Prostate gland (tissue), 2 donors: ENCODE measurements around the gene DDX50. TPM values are rescaled to one million over a fixed set of nuclear protein-coding genes. Genes with fewer than 3 reads are reported as not detected.

ENCODE experiments used
- DNase-seq: peaks from one replicate; pipeline ENCODE4 v3.0.0-alpha.2; 2019; ENCODE audit warnings: low spot score
- H3K27ac ChIP-seq, 2 donors: fragments of 200-600 bp; sonication (generic); 2 replicates each; pipeline ENCODE4 v1.5.1; 2017 to 2019
- H3K27me3 ChIP-seq: fragments of 200-600 bp; sonication (generic); replicated peaks from 2 replicates; pipeline ENCODE4 v1.5.1; 2019; ENCODE audit not compliant: insufficient read depth
- H3K36me3 ChIP-seq, 2 donors: fragments of 200-600 bp; sonication (generic); 1 replicate in 1 of 2; 2 replicates in 1 of 2; pipeline versions ENCODE4 v1.5.1 to v1.8.1; 2017 to 2019
- H3K4me1 ChIP-seq: fragments of 200-600 bp; sonication (generic); replicated peaks from 2 replicates; pipeline ENCODE4 v1.5.1; 2019
- H3K4me3 ChIP-seq, 2 donors: fragments of 200-600 bp; sonication (generic); 2 replicates each; pipeline ENCODE4 v1.5.1; 2017 to 2019
- H3K9me3 ChIP-seq: fragments of 200-600 bp; sonication (generic); 2 replicates; pipeline ENCODE4 v1.5.1; 2017
- CTCF ChIP-seq, 4 experiments: fragments of 200-600 bp in 2 of 4; fragments of 450-650 bp in 2 of 4; sonication (generic) in 2 of 4; IDR thresholded peaks; 1 replicate in 3 of 4; 2 replicates in 1 of 4; pipeline ENCODE4 v1.5.1; 2016 to 2019; ENCODE audit warnings: antibody characterized with exemption in 4 of 4, mild to moderate bottlenecking in 2 of 4, moderate library complexity in 2 of 4
- POLR2A ChIP-seq: fragments of 450-650 bp; IDR thresholded peaks from one replicate; pipeline ENCODE4 v1.6.1; 2016; ENCODE audit warnings: antibody characterized with exemption, mild to moderate bottlenecking
- POLR2AphosphoS5 ChIP-seq: sonication (generic); formaldehyde crosslinking; IDR thresholded peaks from one replicate; pipeline ENCODE4 v1.6.1; 2017; ENCODE audit warnings: antibody characterized with exemption
- WGBS: methylation state at CpG from one replicate; pipeline ENCODE4 v1.1.5; 2018; 5-methylcytosine and 5-hydroxymethylcytosine counted together
- intact Hi-C: fragments of 100-400 bp; cut with DNase I; formaldehyde crosslinking; loops from one replicate; pipeline ENCODE4 v1.14.2; 2022
- total RNA-seq, 2 donors: library from RNA; depleted of rRNA; stranded (reverse); fragments of >200 nt; gene quantifications; one replicate each; pipeline ENCODE4 v1.1.0, GENCODE V29; 2016

Gene DDX50
- total RNA-seq, 2 donors from 2014 or later = 26.1 to 32.5 TPM

- DNase-seq = no peak
- WGBS = 46% methylated on average over 2 of the region's 2 CpGs
- intact Hi-C loops = no loop called here
- H3K27ac ChIP-seq = no peak overlapping the region
- H3K4me3 ChIP-seq = no peak overlapping the region
- no peaks in the 10 kb centered on the region for H3K27me3 ChIP-seq
- H3K9me3 ChIP-seq = no peaks in the 10 kb centered on the region
- TF ChIP-seq POLR2AphosphoS5 = no peak
- TF ChIP-seq CTCF (IDR thresholded peaks at IDR 0.05) = no peak
- TF ChIP-seq POLR2A = no peak
- peaks cover 2% of the 10 kb centered on the region for H3K4me1 ChIP-seq
- no peaks in the 10 kb centered on the region for H3K36me3 ChIP-seq
These were observed 31.5 kb upstream of the DDX50 start for GRCh38 chr10:68869623-68870022.

- WGBS = 79% methylated on average over 2 of the region's 2 CpGs
- Histone ChIP-seq H3K4me1 (peaks cover 2% of the 10 kb centered on the region), H3K27me3 (no peaks in the 10 kb centered on the region), H3K36me3 (no peaks in the 10 kb centered on the region), H3K4me3 (no peak overlapping the region), H3K27ac (no peak overlapping the region), H3K9me3 (no peaks in the 10 kb centered on the region)
- no peak for DNase-seq
- intact Hi-C loops = no loop called here
- TF ChIP-seq POLR2A (no peak), POLR2AphosphoS5 (no peak), CTCF (IDR thresholded peaks at IDR 0.05) (no peak)
These were observed 31.1 kb upstream of the DDX50 start for GRCh38 chr10:68870061-68870460.

GRCh38 chr10:68870545-68871104 lies 30.5 kb upstream of the DDX50 start:
- TF ChIP-seq CTCF (IDR thresholded peaks at IDR 0.05) = no peak
- no peak for TF ChIP-seq POLR2A
- TF ChIP-seq POLR2AphosphoS5 = no peak
- DNase-seq = no peak
- H3K9me3 ChIP-seq = no peaks in the 10 kb centered on the region
- no peak overlapping the region for H3K27ac ChIP-seq
- H3K4me3 ChIP-seq = no peak overlapping the region
- intact Hi-C loops = no loop called here
- peaks cover 2% of the 10 kb centered on the region for H3K4me1 ChIP-seq
- no peaks in the 10 kb centered on the region for H3K27me3 ChIP-seq
- 51% methylated on average over 3 of the region's 3 CpGs for WGBS
- no peaks in the 10 kb centered on the region for H3K36me3 ChIP-seq

GRCh38 chr10:68871105-68871711 lies 29.9 kb upstream of the DDX50 start:
- Histone ChIP-seq H3K27ac (peak overlapping the region; percentile 25 to 35), H3K9me3 (no peaks in the 10 kb centered on the region), H3K4me3 (no peak overlapping the region), H3K27me3 (no peaks in the 10 kb centered on the region), H3K36me3 (no peaks in the 10 kb centered on the region), H3K4me1 (peaks cover 2% of the 10 kb centered on the region)
- WGBS = 33% methylated on average over 6 of the region's 6 CpGs
- DNase-seq = no peak
- TF ChIP-seq POLR2AphosphoS5 (no peak), CTCF (IDR thresholded peaks at IDR 0.05) (no peak), POLR2A (no peak)
- intact Hi-C loops = no loop called here

- H3K4me1 ChIP-seq = peaks cover 2% of the 10 kb centered on the region
- no peaks in the 10 kb centered on the region for H3K9me3 ChIP-seq
- TF ChIP-seq POLR2AphosphoS5 (peak; percentile 66), CTCF (IDR thresholded peaks at IDR 0.05) (no peak)
- DNase-seq = peak; percentile 64
- intact Hi-C loops = no loop called here
- no peaks in the 10 kb centered on the region for H3K36me3 ChIP-seq
- 21% methylated on average over 5 of the region's 5 CpGs for WGBS
- no peaks in the 10 kb centered on the region for H3K27me3 ChIP-seq
- H3K27ac ChIP-seq = peak overlapping the region; percentile 25 to 35
- no peak overlapping the region for H3K4me3 ChIP-seq
These were observed 29.3 kb upstream of the DDX50 start for GRCh38 chr10:68871731-68872342.
